SK-N-SH (cell line): Measurements from ENCODE around the gene GPC5. TPM values are rescaled to one million over a fixed set of nuclear protein-coding genes. Genes with fewer than 3 reads are reported as not detected.

Source experiments
- CTCF ChIA-PET: fragments of 300-600, 350-600 bp; formaldehyde crosslinking; extraction: SDS; loops from one replicate; lab custom pipeline; 2021; lab: Yijun Ruan, JAX
- POLR2A ChIA-PET: fragments of 350-600 bp; sonication (Branson Sonifier 250); formaldehyde crosslinking; extraction: SDS; loops from one replicate; lab custom pipeline; 2020; ENCODE audit warnings: antibody characterized with exemption, inconsistent platforms; lab: Yijun Ruan, JAX
- DNase-seq: peaks from one replicate; pipeline ENCODE4 v3.0.0; 2012
- H2AFZ ChIP-seq: fragments of 200-600 bp; sonication (generic); 2 replicates; pipeline ENCODE4 v1.8.1; 2016; ENCODE audit warnings: antibody characterized with exemption, mild to moderate bottlenecking, low read depth
- H3F3A ChIP-seq: fragments of 200-600 bp; sonication (generic); replicated peaks from 2 replicates; pipeline ENCODE3; 2016; ENCODE audit warnings: antibody characterized with exemption, mild to moderate bottlenecking; ENCODE audit not compliant: insufficient read depth
- H3K27ac ChIP-seq, 2 experiments: fragments of 200-500 bp in 1 of 2; fragments of 200-600 bp in 1 of 2; sonication (Bioruptor generic) in 1 of 2; sonication (generic), shearing (Covaris generic) in 1 of 2; 2 replicates each; pipeline versions ENCODE4 v1.5.1 to v1.6.1; 2014 to 2016; ENCODE audit warnings: low read depth in 2 of 2, inconsistent platforms in 1 of 2, low read length in 1 of 2, mild to moderate bottlenecking in 1 of 2, mixed read lengths in 1 of 2
- H3K27me3 ChIP-seq: fragments of 200-600 bp; sonication (generic), shearing (Covaris generic); 2 replicates; pipeline ENCODE4 v1.6.1; 2016; ENCODE audit warnings: mixed run types; ENCODE audit not compliant: insufficient read depth
- H3K36me3 ChIP-seq, 2 experiments: fragments of 200-500 bp in 1 of 2; fragments of 200-600 bp in 1 of 2; sonication (Bioruptor generic) in 1 of 2; sonication (generic) in 1 of 2; replicated peaks in 1 of 2; 2 replicates each; pipeline versions ENCODE3 to v1.5.1; 2014 to 2016; ENCODE audit warnings: low read length in 1 of 2, mild to moderate bottlenecking in 1 of 2; ENCODE audit not compliant: insufficient read depth in 2 of 2, control insufficient read depth in 1 of 2
- H3K4me1 ChIP-seq, 2 experiments: fragments of 200-500 bp in 1 of 2; fragments of 200-600 bp in 1 of 2; sonication (Bioruptor generic) in 1 of 2; sonication (generic), shearing (Covaris generic) in 1 of 2; 2 replicates each; pipeline versions ENCODE4 v1.5.1 to v1.6.1; 2014 to 2016; ENCODE audit warnings: low read depth in 1 of 2, low read length in 1 of 2, mixed run types in 1 of 2; ENCODE audit not compliant: insufficient read depth in 2 of 2, control insufficient read depth in 1 of 2
- H3K4me2 ChIP-seq: fragments of 200-600 bp; sonication (generic), shearing (Covaris generic); 2 replicates; pipeline ENCODE4 v1.6.1; 2017; ENCODE audit warnings: mixed run types
- H3K4me3 ChIP-seq, 2 experiments: fragments of 200-500 bp in 1 of 2; fragments of 200-600 bp in 1 of 2; sonication (Bioruptor generic) in 1 of 2; sonication (generic), shearing (Covaris generic) in 1 of 2; 2 replicates each; pipeline versions ENCODE4 v1.5.1 to v1.8.1; 2014 to 2016; ENCODE audit warnings: low read depth in 2 of 2, inconsistent platforms in 1 of 2, low read length in 1 of 2, mild to moderate bottlenecking in 1 of 2, mixed read lengths in 1 of 2, moderate library complexity in 1 of 2
- H3K79me2 ChIP-seq: fragments of 200-600 bp; sonication (generic); 2 replicates; pipeline ENCODE4 v1.8.1; 2017; ENCODE audit warnings: mild to moderate bottlenecking; ENCODE audit not compliant: insufficient read depth
- H3K9ac ChIP-seq: fragments of 200-600 bp; sonication (generic); 2 replicates; pipeline ENCODE4 v1.6.1; 2017; ENCODE audit warnings: mixed run types
- H3K9me2 ChIP-seq: fragments of 200-600 bp; sonication (generic); 2 replicates; pipeline ENCODE4 v1.6.1; 2017; ENCODE audit warnings: mixed run types
- H3K9me3 ChIP-seq: fragments of 200-600 bp; sonication (generic); 2 replicates; pipeline ENCODE4 v1.6.1; 2017; ENCODE audit warnings: mixed run types, mild to moderate bottlenecking, moderate library complexity
- H4K20me1 ChIP-seq: fragments of 200-600 bp; sonication (generic); 2 replicates; pipeline ENCODE4 v1.6.1; 2017; ENCODE audit warnings: mild to moderate bottlenecking, mixed run types; ENCODE audit not compliant: insufficient read depth
- CHD2 ChIP-seq: fragments of 150-350 bp; IDR thresholded peaks from 2 replicates; pipeline ENCODE4 v1.6.1; 2018; ENCODE audit warnings: low read length; ENCODE audit not compliant: partially characterized antibody
- ELF1 ChIP-seq: IDR thresholded peaks from 2 replicates; pipeline ENCODE4 v1.4.0; 2012
- EP300 ChIP-seq, 2 experiments: IDR thresholded peaks; 2 replicates each; pipeline versions ENCODE4 v1.4.0 to v1.6.1; 2012; ENCODE audit warnings: borderline replicate concordance in 1 of 2, low read depth in 1 of 2, low read length in 1 of 2
- FOSL2 ChIP-seq: IDR thresholded peaks from 2 replicates; pipeline ENCODE4 v1.4.0; 2012; ENCODE audit warnings: low read depth, mild to moderate bottlenecking, moderate library complexity, borderline replicate concordance
- FOXJ3 ChIP-seq: sonication (generic); formaldehyde crosslinking; IDR thresholded peaks from 2 replicates; pipeline ENCODE4 v1.5.1; 2020; ENCODE audit warnings: mild to moderate bottlenecking, missing genetic modification reagents
- GABPA ChIP-seq: IDR thresholded peaks from 2 replicates; pipeline ENCODE4 v1.4.0; 2012; ENCODE audit warnings: low read depth, mild to moderate bottlenecking
- GATA2 ChIP-seq: sonication (generic); formaldehyde crosslinking; IDR thresholded peaks from 2 replicates; pipeline ENCODE4 v1.5.0; 2020; ENCODE audit warnings: mild to moderate bottlenecking, missing genetic modification reagents
- IRF3 ChIP-seq: fragments of 150-350 bp; IDR thresholded peaks from 2 replicates; pipeline ENCODE4 v1.6.1; 2016; ENCODE audit warnings: mild to moderate bottlenecking, low read depth, low read length
- JUND ChIP-seq: IDR thresholded peaks from 2 replicates; pipeline ENCODE4 v1.4.0; 2012
- MAX ChIP-seq: IDR thresholded peaks from 2 replicates; pipeline ENCODE4 v1.4.0; 2012; ENCODE audit warnings: low read depth
- MEF2A ChIP-seq: IDR thresholded peaks from 2 replicates; pipeline ENCODE4 v1.4.0; 2012; ENCODE audit warnings: low read depth, borderline replicate concordance
- NFIC ChIP-seq: IDR thresholded peaks from 2 replicates; pipeline ENCODE4 v1.4.0; 2012; ENCODE audit warnings: borderline replicate concordance
- NRF1 ChIP-seq: IDR thresholded peaks from 2 replicates; pipeline ENCODE4 v1.6.1; 2012; ENCODE audit warnings: low read depth, mild to moderate bottlenecking, low read length
- PBX3 ChIP-seq: IDR thresholded peaks from 2 replicates; pipeline ENCODE4; 2012
- POLR2AphosphoS5 ChIP-seq: IDR thresholded peaks from 2 replicates; pipeline ENCODE4 v1.6.1; 2012; ENCODE audit warnings: low read depth, low read length
- RCOR1 ChIP-seq: fragments of 150-350 bp; IDR thresholded peaks from 2 replicates; pipeline ENCODE4 v1.6.1; 2017; ENCODE audit warnings: antibody characterized with exemption, low read length
- SMC3 ChIP-seq: IDR thresholded peaks from 2 replicates; pipeline ENCODE4 v1.6.1; 2012; ENCODE audit warnings: low read depth, low read length, improper control_type of control experiment
- TCF12 ChIP-seq: IDR thresholded peaks from 2 replicates; pipeline ENCODE4 v1.4.0; 2012
- ZBTB33 ChIP-seq: IDR thresholded peaks from 2 replicates; pipeline ENCODE4 v1.4.0; 2012; ENCODE audit warnings: low read depth, borderline replicate concordance
- WGBS: methylation state at CpG from one replicate; pipeline ENCODE4 v1.1.6; 2017; ENCODE audit warnings: low lambda C conversion rate; 5-methylcytosine and 5-hydroxymethylcytosine counted together
- polyA plus RNA-seq, 3 experiments: library from polyadenylated mRNA; depleted of rRNA; stranded (reverse); fragments of >200 nt; gene quantifications; 2 replicates each; pipeline ENCODE4 v1.2.3, GENCODE V29; 2012
- TF ChIP-seq, protein P1 (sequence below): IDR thresholded peaks from 2 replicates; pipeline ENCODE4 v1.6.1; 2012; ENCODE audit warnings: mild to moderate bottlenecking, low read depth, low read length, moderate library complexity

The GPC5 gene
- polyA plus RNA-seq, 1 of the 3 experiments (the other 2 are of a cell fraction): 0.03 TPM

DNA sequence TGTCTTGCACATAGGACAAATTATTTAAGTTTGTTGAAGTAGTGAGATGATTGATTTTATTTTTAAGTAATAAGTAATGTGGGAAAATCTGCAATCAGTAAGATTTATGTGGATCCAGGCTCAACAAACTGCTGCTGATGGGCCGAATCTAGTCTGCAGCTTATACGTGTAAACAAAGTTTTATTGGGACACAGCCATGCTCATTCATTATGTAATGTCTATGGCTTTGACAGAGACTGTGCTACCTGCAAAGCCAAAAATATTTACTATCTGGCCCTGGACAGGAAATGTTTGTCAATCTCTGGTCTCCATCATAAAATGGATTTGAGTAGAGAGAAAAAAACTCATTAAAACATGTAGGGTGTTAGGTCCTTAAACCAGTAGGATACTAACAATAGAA is 728.0 kb downstream of the GPC5 start:
- Histone ChIP-seq H3K27me3 (no peaks in the 10 kb centered on the region), H3K79me2 (no peaks in the 10 kb centered on the region)
- CTCF ChIA-PET: no interaction called here
- TF ChIP-seq, protein P1, sequence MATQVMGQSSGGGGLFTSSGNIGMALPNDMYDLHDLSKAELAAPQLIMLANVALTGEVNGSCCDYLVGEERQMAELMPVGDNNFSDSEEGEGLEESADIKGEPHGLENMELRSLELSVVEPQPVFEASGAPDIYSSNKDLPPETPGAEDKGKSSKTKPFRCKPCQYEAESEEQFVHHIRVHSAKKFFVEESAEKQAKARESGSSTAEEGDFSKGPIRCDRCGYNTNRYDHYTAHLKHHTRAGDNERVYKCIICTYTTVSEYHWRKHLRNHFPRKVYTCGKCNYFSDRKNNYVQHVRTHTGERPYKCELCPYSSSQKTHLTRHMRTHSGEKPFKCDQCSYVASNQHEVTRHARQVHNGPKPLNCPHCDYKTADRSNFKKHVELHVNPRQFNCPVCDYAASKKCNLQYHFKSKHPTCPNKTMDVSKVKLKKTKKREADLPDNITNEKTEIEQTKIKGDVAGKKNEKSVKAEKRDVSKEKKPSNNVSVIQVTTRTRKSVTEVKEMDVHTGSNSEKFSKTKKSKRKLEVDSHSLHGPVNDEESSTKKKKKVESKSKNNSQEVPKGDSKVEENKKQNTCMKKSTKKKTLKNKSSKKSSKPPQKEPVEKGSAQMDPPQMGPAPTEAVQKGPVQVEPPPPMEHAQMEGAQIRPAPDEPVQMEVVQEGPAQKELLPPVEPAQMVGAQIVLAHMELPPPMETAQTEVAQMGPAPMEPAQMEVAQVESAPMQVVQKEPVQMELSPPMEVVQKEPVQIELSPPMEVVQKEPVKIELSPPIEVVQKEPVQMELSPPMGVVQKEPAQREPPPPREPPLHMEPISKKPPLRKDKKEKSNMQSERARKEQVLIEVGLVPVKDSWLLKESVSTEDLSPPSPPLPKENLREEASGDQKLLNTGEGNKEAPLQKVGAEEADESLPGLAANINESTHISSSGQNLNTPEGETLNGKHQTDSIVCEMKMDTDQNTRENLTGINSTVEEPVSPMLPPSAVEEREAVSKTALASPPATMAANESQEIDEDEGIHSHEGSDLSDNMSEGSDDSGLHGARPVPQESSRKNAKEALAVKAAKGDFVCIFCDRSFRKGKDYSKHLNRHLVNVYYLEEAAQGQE: no peak
- TF ChIP-seq GATA2 (CRISPR knock-in tag) (no peak), POLR2AphosphoS5 (no peak), CHD2 (no peak), ELF1 (no peak), PBX3 (no peak), FOXJ3 (no peak), TCF12 (no peak), MAX (no peak), RCOR1 (no peak), FOSL2 (no peak), EP300 (IDR thresholded peaks at IDR 0.05; ENCODE audit: borderline replicate concordance in 1 of 2, low read depth in 1 of 2, low read length in 1 of 2) (no peak), JUND (no peak), IRF3 (no peak), GABPA (no peak), NFIC (no peak), MEF2A (no peak), SMC3 (no peak), NRF1 (no peak), ZBTB33 (no peak)
- TF ChIP-seq, all 33 proteins: peak for 0
- H3K36me3 ChIP-seq: no peaks in the 10 kb centered on the region
- H4K20me1 ChIP-seq: no peaks in the 10 kb centered on the region
- 79% methylated on average over 2 of the region's 2 CpGs for WGBS
- H3K9me3 ChIP-seq: no peaks in the 10 kb centered on the region
- no peak overlapping the region for H3K4me3 ChIP-seq
- no peak overlapping the region for H2AFZ ChIP-seq
- H3K4me2 ChIP-seq: no peak overlapping the region
- no peaks in the 10 kb centered on the region for H3K4me1 ChIP-seq
- no peaks in the 10 kb centered on the region for H3F3A ChIP-seq
- H3K9ac ChIP-seq: no peak overlapping the region
- H3K9me2 ChIP-seq: no peaks in the 10 kb centered on the region
- no peak overlapping the region for H3K27ac ChIP-seq
- no peak for DNase-seq
- POLR2A ChIA-PET: no interaction called here
